CD8-positive, alpha-beta memory T cell (primary cell): ENCODE data around the gene SPECC1. TPM values are rescaled to one million over a fixed set of nuclear protein-coding genes. Genes with fewer than 3 reads are reported as not detected.

ENCODE experiments used
- CTCF ChIA-PET: fragments of 350-600 bp; sonication (Branson Sonifier 250); formaldehyde crosslinking; loops from one replicate; lab custom pipeline; 2021; ENCODE audit warnings: antibody characterized with exemption; lab: Charles Lee
- POLR2A ChIA-PET: fragments of 350-600 bp; sonication (Branson Sonifier 250); formaldehyde crosslinking; loops from one replicate; lab custom pipeline; 2021; ENCODE audit warnings: antibody characterized with exemption; lab: Charles Lee
- DNase-seq, 5 donors: peaks; one replicate each; pipeline versions ENCODE4 v3.0.0 to v3.0.0-alpha.2; 2020 to 2022; ENCODE audit warnings: mixed read lengths in 1 of 5
- H3K27ac ChIP-seq: one replicate; pipeline ENCODE4 v1.7.0; 2013; ENCODE audit warnings: low read depth, mild to moderate bottlenecking, low read length, moderate library complexity
- H3K27me3 ChIP-seq: 2 replicates; pipeline ENCODE4 v1.7.0; 2013; ENCODE audit warnings: low read length, mild to moderate bottlenecking; ENCODE audit not compliant: insufficient read depth, poor library complexity, severe bottlenecking
- H3K36me3 ChIP-seq: 2 replicates; pipeline ENCODE4 v1.7.0; 2013; ENCODE audit warnings: mild to moderate bottlenecking, low read length, moderate library complexity; ENCODE audit not compliant: insufficient read depth
- H3K4me1 ChIP-seq: 2 replicates; pipeline ENCODE4 v1.7.0; 2013; ENCODE audit warnings: mild to moderate bottlenecking, low read length, moderate library complexity; ENCODE audit not compliant: insufficient read depth
- H3K4me3 ChIP-seq: 2 replicates; pipeline ENCODE4 v1.7.0; 2013; ENCODE audit warnings: mild to moderate bottlenecking, low read length
- H3K9me3 ChIP-seq: 2 replicates; pipeline ENCODE4 v1.7.0; 2013; ENCODE audit warnings: mild to moderate bottlenecking, low read length
- H3K27ac Mint-ChIP-seq, 8 donors: one replicate each; pipeline ENCODE4 v1.8.0; 2020 to 2021; ENCODE audit warnings: mixed read lengths in 8 of 8, mild to moderate bottlenecking in 6 of 8, inconsistent platforms in 3 of 8, moderate library complexity in 3 of 8
- H3K27me3 Mint-ChIP-seq, 2 donors: one replicate each; pipeline ENCODE4 v1.8.0; 2020 to 2021; ENCODE audit warnings: mixed read lengths in 2 of 2, mild to moderate bottlenecking in 1 of 2, moderate library complexity in 1 of 2
- H3K36me3 Mint-ChIP-seq, 3 donors: one replicate each; pipeline ENCODE4 v1.8.0; 2020 to 2021; ENCODE audit warnings: mixed read lengths in 3 of 3, inconsistent platforms in 1 of 3, mild to moderate bottlenecking in 1 of 3
- H3K4me1 Mint-ChIP-seq, 3 donors: one replicate each; pipeline ENCODE4 v1.8.0; 2020 to 2021; ENCODE audit warnings: mixed read lengths in 3 of 3, inconsistent platforms in 1 of 3, mild to moderate bottlenecking in 1 of 3
- H3K4me3 Mint-ChIP-seq, 7 donors: one replicate each; pipeline ENCODE4 v1.8.0; 2020 to 2021; ENCODE audit warnings: mixed read lengths in 7 of 7, mild to moderate bottlenecking in 6 of 7, moderate library complexity in 4 of 7, inconsistent platforms in 2 of 7
- H3K9me3 Mint-ChIP-seq, 5 donors: one replicate each; pipeline ENCODE4 v1.8.0; 2020 to 2022; ENCODE audit warnings: mixed read lengths in 5 of 5, mild to moderate bottlenecking in 3 of 5, moderate library complexity in 2 of 5, inconsistent platforms in 1 of 5
- polyA plus RNA-seq: library from polyadenylated mRNA; unstranded; fragments of 300-500 nt; fragmentation: Illumina TruSeq; gene quantifications from one replicate; pipeline ENCODE4 v1.2.3, GENCODE V29; 2021
- total RNA-seq, 2 experiments: library from RNA; stranded (reverse); gene quantifications; one replicate each; pipeline ENCODE4 v1.2.3, GENCODE V29; 2021

Gene SPECC1
- total and polyA plus RNA-seq, 3 experiments from 2014 or later = 12.5 to 15.9 (median 13.4) TPM

DNA sequence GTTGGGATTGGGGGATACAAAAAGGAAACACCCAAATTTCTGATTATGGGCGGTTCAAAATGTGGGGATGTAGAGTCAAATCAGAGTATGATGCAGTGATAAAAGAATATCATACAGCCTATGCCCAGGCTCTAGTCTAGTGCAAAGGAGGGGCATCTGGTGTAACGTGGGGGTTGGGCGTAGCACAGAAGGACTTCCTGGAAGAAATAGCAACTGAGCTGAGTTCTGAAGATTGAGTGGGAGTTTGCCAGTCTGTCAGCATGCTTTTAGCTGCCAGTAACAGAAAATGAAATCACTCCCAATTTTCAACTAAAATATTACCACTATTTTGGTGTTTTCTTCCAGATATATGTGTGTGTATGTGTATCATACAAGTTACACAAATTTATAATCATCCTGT is 196.9 kb downstream of the SPECC1 start:
- peak in 1 of 5 donors; percentile 16 for DNase-seq
- H3K27ac Mint-ChIP-seq = no peak overlapping the region
- H3K36me3 ChIP-seq = no peaks in the 10 kb centered on the region
- no peaks in the 10 kb centered on the region for H3K9me3 Mint-ChIP-seq
- no peaks in the 10 kb centered on the region for H3K27me3 ChIP-seq
- H3K9me3 ChIP-seq = no peaks in the 10 kb centered on the region
- H3K4me3 ChIP-seq = no peak overlapping the region
- peaks cover 7% of the 10 kb centered on the region for H3K4me1 ChIP-seq
- peaks cover 0 to 11% (median 2%) of the 10 kb centered on the region in 3 donors for H3K36me3 Mint-ChIP-seq
- H3K27me3 Mint-ChIP-seq = no peaks in the 10 kb centered on the region
- ChIA-PET POLR2A (no interaction called here), CTCF (no interaction called here)
- no peak overlapping the region for H3K4me3 Mint-ChIP-seq
- no peak overlapping the region for H3K27ac ChIP-seq
- H3K4me1 Mint-ChIP-seq = peaks cover 5 to 9% (median 7%) of the 10 kb centered on the region in 3 donors

DNA sequence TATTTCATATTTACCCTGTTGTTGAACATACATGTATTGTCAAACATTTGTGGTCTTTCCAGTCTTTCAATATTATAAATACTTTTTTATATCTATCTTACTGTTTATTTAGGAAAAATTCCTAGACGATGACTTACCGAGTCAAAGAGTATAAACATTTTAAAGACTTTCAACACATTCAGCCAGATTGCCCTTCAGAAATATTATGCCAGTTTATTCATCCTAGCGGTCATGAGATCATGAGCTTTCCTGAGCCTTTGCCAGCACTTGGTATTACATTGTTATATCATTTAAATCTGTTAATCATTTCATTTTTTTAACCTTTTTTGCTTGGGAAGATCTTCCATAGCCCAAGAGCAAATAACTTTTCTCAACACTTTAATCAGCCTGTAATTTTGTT is 197.4 kb downstream of the SPECC1 start:
- Mint-ChIP-seq H3K27ac (no peak overlapping the region), H3K36me3 (peaks cover 0 to 11% (median 2%) of the 10 kb centered on the region in 3 donors), H3K27me3 (no peaks in the 10 kb centered on the region), H3K4me3 (no peak overlapping the region), H3K9me3 (no peaks in the 10 kb centered on the region), H3K4me1 (peaks cover 5 to 9% (median 7%) of the 10 kb centered on the region in 3 donors)
- Histone ChIP-seq H3K4me3 (no peak overlapping the region), H3K27ac (no peak overlapping the region), H3K27me3 (no peaks in the 10 kb centered on the region), H3K9me3 (no peaks in the 10 kb centered on the region), H3K36me3 (no peaks in the 10 kb centered on the region), H3K4me1 (peaks cover 7% of the 10 kb centered on the region)
- ChIA-PET POLR2A (no interaction called here), CTCF (no interaction called here)
- DNase-seq = no peak

DNA sequence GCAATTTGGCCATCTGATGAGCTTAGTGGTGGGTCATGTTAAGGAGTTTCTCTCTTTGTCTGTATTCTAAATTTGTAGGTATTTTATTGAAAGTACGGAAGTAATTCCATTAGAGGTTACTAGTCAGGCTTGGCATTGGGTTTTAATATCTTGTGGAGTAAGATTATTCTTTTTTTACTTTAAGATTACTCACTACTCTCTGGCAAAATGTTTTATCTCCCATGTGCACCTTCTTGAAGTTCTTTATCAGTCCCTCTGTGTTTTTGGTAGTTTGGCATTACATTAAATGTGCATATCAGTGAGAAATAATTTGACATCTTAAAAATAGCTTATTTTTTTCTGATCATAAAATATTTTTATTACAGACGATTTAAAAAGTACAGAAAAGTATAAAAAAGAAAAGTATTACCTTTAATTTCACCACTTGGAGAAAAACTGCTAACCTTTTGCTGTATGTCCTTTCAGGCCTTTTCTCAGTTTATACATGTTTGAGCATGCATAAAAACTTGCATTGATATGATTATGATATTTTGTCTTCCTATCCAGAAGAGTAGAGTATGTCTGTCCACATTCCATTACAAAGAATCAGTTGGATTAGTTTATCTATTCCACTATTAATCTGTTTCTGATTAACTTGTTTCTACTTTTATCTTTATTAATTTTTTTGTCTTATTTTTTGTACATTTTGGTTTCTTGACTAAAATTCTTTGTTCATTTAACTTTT is 198.3 kb downstream of the SPECC1 start:
- Histone ChIP-seq H3K4me1 (peaks cover 7% of the 10 kb centered on the region), H3K36me3 (no peaks in the 10 kb centered on the region), H3K27me3 (no peaks in the 10 kb centered on the region), H3K4me3 (no peak overlapping the region), H3K9me3 (no peaks in the 10 kb centered on the region), H3K27ac (no peak overlapping the region)
- peaks cover 5 to 9% (median 7%) of the 10 kb centered on the region in 3 donors for H3K4me1 Mint-ChIP-seq
- peaks cover 0 to 2% (median 0%) of the 10 kb centered on the region in 5 donors for H3K9me3 Mint-ChIP-seq
- no peak for DNase-seq
- no peak overlapping the region for H3K27ac Mint-ChIP-seq
- ChIA-PET CTCF (no interaction called here), POLR2A (no interaction called here)
- no peak overlapping the region for H3K4me3 Mint-ChIP-seq
- H3K27me3 Mint-ChIP-seq = no peaks in the 10 kb centered on the region
- peaks cover 2 to 12% (median 8%) of the 10 kb centered on the region in 3 donors for H3K36me3 Mint-ChIP-seq

GRCh38 chr17:20208717-20209116 is 199.6 kb downstream of the SPECC1 start:
- Histone ChIP-seq H3K4me1 (peaks cover 7% of the 10 kb centered on the region), H3K9me3 (no peaks in the 10 kb centered on the region), H3K4me3 (no peak overlapping the region), H3K27ac (no peak overlapping the region), H3K27me3 (no peaks in the 10 kb centered on the region), H3K36me3 (no peaks in the 10 kb centered on the region)
- H3K27ac Mint-ChIP-seq = no peak overlapping the region
- no peaks in the 10 kb centered on the region for H3K27me3 Mint-ChIP-seq
- no peak for DNase-seq
- H3K4me3 Mint-ChIP-seq = no peak overlapping the region
- H3K4me1 Mint-ChIP-seq = peaks cover 5 to 9% (median 7%) of the 10 kb centered on the region in 3 donors
- ChIA-PET POLR2A (no interaction called here), CTCF (no interaction called here)
- H3K9me3 Mint-ChIP-seq = peaks cover 0 to 2% (median 0%) of the 10 kb centered on the region in 5 donors
- H3K36me3 Mint-ChIP-seq = peaks cover 2 to 12% (median 8%) of the 10 kb centered on the region in 3 donors

DNA sequence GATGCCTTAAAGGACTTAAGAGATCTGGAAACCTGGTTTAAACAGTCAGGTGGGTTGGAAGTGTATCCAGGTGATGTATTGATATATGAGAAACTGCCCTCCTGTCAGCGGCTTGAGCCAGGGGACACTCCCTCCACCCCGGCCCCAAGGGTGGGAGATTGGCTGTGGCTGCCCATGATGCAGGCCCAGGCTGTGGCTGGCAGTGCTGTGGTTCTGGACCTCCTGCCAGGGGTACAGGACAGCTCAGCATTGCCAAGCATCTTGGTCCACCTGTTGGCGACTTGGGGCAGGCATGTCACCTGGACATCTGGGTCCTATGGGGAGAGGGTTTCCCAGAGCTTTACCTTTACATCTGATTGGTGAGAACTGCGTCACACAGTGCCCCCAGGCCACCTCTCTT is 201.0 kb downstream of the SPECC1 start:
- peaks cover 0 to 2% (median 0%) of the 10 kb centered on the region in 5 donors for H3K9me3 Mint-ChIP-seq
- Histone ChIP-seq H3K9me3 (no peaks in the 10 kb centered on the region), H3K27me3 (no peaks in the 10 kb centered on the region), H3K4me1 (peaks cover 7% of the 10 kb centered on the region), H3K27ac (no peak overlapping the region), H3K36me3 (no peaks in the 10 kb centered on the region), H3K4me3 (no peak overlapping the region)
- no peak overlapping the region for H3K4me3 Mint-ChIP-seq
- no peaks in the 10 kb centered on the region for H3K27me3 Mint-ChIP-seq
- H3K4me1 Mint-ChIP-seq = peaks cover 5 to 9% (median 5%) of the 10 kb centered on the region in 3 donors
- H3K36me3 Mint-ChIP-seq = peaks cover 0 to 8% (median 3%) of the 10 kb centered on the region in 3 donors
- DNase-seq = no peak
- POLR2A ChIA-PET = no interaction called here
- H3K27ac Mint-ChIP-seq = no peak overlapping the region
- CTCF ChIA-PET = interaction anchor here (0.6 kb wide), 1 partner anchor 303 kb away, joined by 3 read pairs; no protein-coding TSS in a partner anchor

DNA sequence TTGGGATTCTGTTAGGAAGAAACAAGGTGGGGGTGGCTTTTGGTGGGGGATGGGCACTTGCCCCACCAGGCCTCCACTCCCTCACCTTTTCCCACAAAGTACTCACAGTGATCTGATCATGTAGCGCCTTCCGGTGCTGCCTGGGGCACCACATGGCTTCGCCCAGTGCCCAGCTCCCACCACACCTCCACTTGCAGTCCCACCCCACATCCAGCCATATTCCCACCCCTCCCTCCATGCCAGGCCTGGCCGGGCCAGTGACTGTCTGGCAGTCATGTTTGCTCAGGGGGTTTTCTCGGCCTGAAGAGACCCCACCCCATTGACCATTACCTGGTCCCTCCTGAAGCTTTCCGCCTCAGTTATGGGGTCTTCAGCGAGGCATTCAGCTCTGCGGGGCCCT is 201.5 kb downstream of the SPECC1 start:
- no peaks in the 10 kb centered on the region for H3K9me3 ChIP-seq
- no peaks in the 10 kb centered on the region for H3K27me3 ChIP-seq
- no peak overlapping the region for H3K27ac Mint-ChIP-seq
- no peaks in the 10 kb centered on the region for H3K36me3 ChIP-seq
- no peak for DNase-seq
- POLR2A ChIA-PET = no interaction called here
- H3K36me3 Mint-ChIP-seq = peaks cover 0 to 8% (median 3%) of the 10 kb centered on the region in 3 donors
- H3K27ac ChIP-seq = no peak overlapping the region
- H3K9me3 Mint-ChIP-seq = peaks cover 0 to 2% (median 0%) of the 10 kb centered on the region in 5 donors
- H3K4me1 Mint-ChIP-seq = peaks cover 3 to 6% (median 5%) of the 10 kb centered on the region in 3 donors
- H3K4me3 ChIP-seq = no peak overlapping the region
- peaks cover 7% of the 10 kb centered on the region for H3K4me1 ChIP-seq
- H3K27me3 Mint-ChIP-seq = no peaks in the 10 kb centered on the region
- CTCF ChIA-PET = no interaction called here
- H3K4me3 Mint-ChIP-seq = no peak overlapping the region

DNA sequence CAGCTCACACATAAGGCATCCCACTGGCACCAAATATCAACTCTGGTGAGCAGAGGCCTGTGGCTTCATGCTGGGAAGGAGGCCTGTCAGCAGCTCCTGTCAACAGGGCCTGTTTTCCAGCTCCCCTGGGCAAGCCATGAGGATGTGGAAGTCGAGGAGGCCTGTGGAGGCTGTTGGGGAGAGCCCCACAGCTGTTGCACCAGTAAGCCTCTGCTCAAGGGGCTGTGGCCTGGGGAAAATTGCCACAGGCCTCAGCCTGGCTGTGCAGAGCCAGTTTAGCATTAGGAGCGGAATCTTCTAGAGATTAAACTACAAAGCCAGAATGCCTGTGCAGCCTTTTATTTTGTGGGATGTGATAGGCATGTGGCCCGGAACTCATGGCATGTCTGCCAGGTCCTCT is 202.1 kb downstream of the SPECC1 start:
- ChIA-PET POLR2A (no interaction called here), CTCF (no interaction called here)
- H3K27me3 Mint-ChIP-seq = no peaks in the 10 kb centered on the region
- H3K9me3 Mint-ChIP-seq = peaks cover 0 to 2% (median 0%) of the 10 kb centered on the region in 5 donors
- Histone ChIP-seq H3K9me3 (no peaks in the 10 kb centered on the region), H3K36me3 (no peaks in the 10 kb centered on the region), H3K4me1 (peaks cover 1% of the 10 kb centered on the region), H3K27me3 (no peaks in the 10 kb centered on the region), H3K4me3 (no peak overlapping the region), H3K27ac (no peak overlapping the region)
- DNase-seq = no peak
- peaks cover 0 to 8% (median 3%) of the 10 kb centered on the region in 3 donors for H3K36me3 Mint-ChIP-seq
- H3K27ac Mint-ChIP-seq = no peak overlapping the region
- H3K4me3 Mint-ChIP-seq = no peak overlapping the region
- H3K4me1 Mint-ChIP-seq = peaks cover 0 to under 1% (median 0%) of the 10 kb centered on the region in 3 donors

DNA sequence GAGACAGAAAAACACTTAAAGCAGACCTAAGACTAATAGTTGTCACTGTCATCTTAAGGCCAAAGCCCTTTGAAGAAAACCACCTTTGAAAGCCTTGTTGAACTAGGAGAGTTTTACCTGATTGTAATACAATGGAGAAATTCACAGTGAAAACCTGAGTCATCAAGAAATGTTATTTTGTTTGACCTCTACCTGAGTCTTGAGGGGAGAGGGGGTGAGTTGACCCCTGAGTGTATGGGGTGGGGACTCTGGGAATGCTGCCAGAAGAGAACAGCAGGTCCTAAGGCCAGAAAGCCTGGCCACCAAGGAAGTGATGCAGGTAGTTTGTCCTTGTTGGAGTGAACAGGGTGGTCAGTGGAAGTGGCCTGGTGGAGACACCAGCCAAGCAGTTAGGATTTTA is 204.3 kb downstream of the SPECC1 start:
- H3K36me3 Mint-ChIP-seq = peaks cover 0 to 8% (median 3%) of the 10 kb centered on the region in 3 donors
- Histone ChIP-seq H3K4me3 (no peak overlapping the region), H3K27me3 (no peaks in the 10 kb centered on the region), H3K4me1 (no peaks in the 10 kb centered on the region), H3K9me3 (no peaks in the 10 kb centered on the region), H3K36me3 (no peaks in the 10 kb centered on the region), H3K27ac (no peak overlapping the region)
- H3K27ac Mint-ChIP-seq = no peak overlapping the region
- ChIA-PET POLR2A (no interaction called here), CTCF (no interaction called here)
- DNase-seq = no peak
- H3K9me3 Mint-ChIP-seq = peaks cover 0 to 2% (median 0%) of the 10 kb centered on the region in 5 donors
- H3K27me3 Mint-ChIP-seq = no peaks in the 10 kb centered on the region
- H3K4me1 Mint-ChIP-seq = no peaks in the 10 kb centered on the region
- H3K4me3 Mint-ChIP-seq = no peak overlapping the region
